HG02642 (cell line): ENCODE measurements around the gene CTCF.
A peak's percentile ranks its signal among the peaks of the same experiment; 100 is the strongest.
"Not testable (repeated sequence)": the region's sequence is repeated elsewhere in the genome, so short reads cannot be mapped to it uniquely, and the experiment has no call there.

ENCODE experiments used
- ATAC-seq: cut with Tn5 transposase; IDR thresholded peaks from one replicate; pipeline ENCODE4 v1.9.1; 2021; ENCODE audit warnings: mild to moderate bottlenecking; ENCODE audit not compliant: unreplicated experiment, poor library complexity

Gene CTCF, protein sequence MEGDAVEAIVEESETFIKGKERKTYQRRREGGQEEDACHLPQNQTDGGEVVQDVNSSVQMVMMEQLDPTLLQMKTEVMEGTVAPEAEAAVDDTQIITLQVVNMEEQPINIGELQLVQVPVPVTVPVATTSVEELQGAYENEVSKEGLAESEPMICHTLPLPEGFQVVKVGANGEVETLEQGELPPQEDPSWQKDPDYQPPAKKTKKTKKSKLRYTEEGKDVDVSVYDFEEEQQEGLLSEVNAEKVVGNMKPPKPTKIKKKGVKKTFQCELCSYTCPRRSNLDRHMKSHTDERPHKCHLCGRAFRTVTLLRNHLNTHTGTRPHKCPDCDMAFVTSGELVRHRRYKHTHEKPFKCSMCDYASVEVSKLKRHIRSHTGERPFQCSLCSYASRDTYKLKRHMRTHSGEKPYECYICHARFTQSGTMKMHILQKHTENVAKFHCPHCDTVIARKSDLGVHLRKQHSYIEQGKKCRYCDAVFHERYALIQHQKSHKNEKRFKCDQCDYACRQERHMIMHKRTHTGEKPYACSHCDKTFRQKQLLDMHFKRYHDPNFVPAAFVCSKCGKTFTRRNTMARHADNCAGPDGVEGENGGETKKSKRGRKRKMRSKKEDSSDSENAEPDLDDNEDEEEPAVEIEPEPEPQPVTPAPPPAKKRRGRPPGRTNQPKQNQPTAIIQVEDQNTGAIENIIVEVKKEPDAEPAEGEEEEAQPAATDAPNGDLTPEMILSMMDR

DNA sequence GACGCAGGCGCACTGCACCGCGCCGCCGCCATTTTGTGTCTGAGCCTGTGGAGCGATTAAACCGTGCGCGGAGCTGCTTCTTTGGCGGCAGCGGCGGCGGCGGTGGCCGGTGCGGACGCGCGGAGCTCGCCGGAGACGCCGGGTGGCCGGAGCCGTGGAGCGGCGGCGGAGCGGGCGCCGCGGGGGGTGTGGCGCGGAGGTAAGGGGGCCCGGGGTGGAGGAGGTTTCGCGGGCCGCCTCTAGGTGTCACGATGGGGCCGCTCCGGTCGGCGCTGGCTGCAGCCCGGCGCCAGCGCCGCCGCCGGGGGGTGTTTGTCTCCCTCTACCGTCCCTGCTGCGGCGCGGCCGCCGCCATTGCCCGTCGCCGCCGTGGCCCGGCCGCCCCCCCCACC, at the start of gene CTCF:
TSS of gene CTCF (plus strand) at position 1 of the 392 bp plus-strand sequence. CDS start 48,307 bp downstream, outside the sequence.
- peak; percentile 56 for ATAC-seq

DNA sequence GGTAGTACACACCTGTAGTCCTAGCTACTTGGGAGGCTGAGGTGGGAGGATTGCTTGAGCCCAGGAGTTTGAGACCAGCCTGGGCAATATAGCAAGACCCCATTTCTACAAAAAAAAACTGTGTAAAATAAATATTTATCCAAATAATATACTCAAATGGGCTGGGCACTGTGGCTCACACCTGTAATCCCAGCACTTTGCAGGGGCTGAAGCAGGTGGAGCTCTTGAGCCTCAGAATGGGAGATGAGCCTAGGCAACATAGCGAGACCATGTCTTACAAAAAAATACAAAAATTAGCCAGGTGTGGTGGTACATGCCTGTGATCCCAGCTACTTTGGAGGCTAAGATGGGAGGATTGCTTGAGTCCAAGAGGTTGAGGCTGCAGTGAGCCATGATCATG, 48.4 kb upstream of the CTCF start:
- not testable (repeated sequence) for ATAC-seq

DNA sequence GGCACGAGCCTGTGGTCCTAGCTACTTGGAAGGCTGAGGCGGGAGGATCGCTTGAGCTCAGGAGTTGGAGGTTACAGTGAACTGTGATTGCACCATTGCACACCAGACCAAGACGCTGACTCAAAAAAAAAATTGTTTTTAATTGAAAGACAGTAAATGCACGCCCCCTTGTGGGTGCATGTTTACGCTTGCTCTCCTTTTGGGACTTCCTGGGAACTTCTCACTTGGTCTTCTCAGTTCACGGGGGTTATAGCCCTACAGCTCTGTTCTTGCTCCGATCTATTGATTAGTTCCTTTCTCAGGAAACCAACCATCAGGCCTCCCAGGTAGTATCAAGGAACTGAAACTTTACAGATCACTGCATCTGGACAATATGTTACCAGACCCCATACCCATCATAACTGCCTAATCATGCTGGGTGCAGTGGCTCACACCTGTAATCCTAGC, 47.9 kb upstream of the CTCF start:
- ATAC-seq, result peak; percentile 45

DNA sequence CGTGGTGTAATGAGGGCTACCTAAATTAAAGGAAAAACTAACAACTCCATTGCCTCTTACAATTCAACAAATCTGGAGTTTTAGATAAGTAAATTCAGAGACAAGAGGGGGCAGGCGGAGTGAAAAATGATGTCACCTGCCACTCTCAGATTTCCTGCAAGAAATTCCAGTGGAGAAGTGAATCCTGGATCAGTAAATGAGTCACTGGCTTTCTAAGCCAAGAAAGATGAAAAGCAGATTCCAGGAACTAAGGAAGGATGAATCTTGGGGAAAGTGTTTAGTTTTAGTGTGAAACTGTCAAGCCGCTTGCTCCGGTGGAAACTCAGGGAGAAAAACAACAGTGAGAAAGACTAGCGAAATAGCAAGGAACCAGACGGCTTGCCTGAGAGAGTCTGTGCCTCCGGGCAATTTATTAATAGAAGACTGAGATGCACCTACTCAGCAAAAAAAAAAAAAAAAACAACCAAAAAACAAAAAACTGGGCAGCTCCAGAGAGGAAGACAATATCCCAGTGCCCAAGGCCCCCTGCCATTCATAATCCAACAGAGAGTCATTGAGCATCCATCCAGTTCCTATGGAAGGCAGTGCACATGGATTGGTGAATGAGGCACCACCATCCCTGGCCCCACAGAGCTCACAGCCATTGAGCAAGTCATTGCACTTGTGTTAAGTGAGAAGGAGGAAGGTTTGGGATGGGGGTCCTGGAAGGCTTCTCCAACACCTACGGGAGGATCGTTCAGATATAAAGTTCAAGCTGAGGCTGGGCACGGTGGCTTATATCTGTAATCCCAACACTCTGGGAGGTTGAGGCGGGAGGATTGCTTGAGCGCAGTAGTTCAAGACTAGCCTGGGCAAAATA, 45.8 kb upstream of the CTCF start:
- ATAC-seq, result no peak

DNA sequence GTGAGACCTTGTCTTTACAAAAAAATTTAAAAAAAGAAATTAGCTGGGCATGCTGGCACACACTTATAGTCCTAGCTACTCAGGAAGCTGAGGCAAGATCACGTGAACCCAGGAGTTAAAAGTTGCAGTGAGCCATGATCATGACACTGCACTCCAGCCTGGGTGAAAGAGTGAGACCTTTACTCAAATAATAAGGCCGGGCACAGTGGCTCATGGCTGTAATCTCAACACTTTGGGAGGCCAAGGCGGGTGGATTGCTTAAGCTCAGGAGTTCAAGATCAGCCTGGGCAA, 45.2 kb upstream of the CTCF start:
- ATAC-seq, result no peak

DNA sequence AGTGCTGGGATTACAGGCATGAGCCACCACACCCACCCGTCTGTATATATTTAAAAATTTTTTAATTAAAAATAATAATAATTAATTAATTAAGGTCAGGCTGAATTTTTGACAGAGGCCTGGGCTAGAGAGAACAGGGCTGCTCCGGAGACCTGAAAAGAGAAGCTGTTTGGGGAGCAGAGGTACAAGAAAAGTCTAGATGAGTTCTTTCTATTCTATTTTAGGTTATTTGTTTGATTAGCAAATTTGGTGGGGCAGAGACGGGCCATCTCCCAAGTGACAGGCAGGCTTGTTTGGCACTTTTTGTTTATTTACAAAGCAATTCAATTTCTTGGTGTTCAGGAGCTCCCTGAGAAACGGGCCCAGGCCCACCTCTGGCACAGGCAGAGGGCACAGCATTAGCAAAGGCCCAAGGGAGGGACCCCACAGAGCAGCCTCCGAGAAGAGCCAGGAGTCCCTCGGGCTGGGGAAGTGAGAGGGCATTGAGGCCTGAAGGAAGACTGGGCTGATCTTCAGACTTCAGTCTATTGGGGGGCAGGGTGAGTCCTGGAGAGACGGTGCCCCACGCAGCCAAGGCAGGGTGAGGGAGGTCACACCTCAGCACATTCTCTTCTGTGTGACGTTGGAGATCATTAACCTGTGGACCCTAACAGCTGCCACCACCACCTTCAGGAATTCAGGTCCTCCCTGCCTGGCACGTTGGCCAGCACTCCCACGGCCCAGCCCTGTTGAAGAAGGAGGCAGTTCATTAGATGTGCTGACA, 44.5 kb upstream of the CTCF start:
- peak; percentile 41 for ATAC-seq

DNA sequence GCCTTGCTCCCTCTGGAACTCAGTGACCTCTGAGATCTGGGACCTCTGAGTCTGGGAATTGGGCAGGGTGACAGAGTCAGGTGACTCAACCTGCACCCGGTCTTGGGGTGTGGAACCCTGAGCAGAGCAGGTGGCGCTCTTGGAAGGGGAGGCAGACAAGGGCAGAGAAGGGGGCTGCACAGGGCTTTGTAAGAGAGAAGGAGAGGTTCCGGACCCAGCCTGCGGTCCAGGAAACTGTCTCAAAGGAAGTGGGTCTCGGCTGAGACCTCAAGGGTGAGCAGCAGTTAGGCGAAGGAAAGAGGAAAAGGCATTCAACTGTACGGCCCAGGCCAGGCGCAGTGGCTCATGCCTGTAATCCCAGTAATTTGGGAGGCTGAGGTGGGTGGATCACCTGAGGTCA, 43.6 kb upstream of the CTCF start:
- ATAC-seq, result no peak

DNA sequence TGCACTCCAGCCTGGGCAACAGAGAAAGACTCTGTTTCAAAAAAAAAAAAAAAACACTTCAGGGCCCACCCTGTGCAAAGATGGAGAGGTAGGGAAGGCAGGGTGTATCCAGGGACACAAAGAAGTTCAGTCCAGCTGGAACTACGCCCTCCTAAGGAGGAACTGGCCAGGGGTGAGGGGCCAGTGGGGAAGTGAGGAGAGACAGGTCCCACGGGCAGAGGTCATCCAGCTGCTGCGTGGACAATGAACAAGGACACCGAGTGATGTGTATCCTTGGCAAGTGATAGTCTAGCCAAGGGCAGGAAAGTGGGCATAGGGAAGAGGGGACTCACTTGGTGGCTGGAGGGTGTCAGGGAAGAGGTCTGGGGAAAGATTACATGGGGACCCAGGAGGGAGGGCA, 43.1 kb upstream of the CTCF start:
- ATAC-seq, result no peak

DNA sequence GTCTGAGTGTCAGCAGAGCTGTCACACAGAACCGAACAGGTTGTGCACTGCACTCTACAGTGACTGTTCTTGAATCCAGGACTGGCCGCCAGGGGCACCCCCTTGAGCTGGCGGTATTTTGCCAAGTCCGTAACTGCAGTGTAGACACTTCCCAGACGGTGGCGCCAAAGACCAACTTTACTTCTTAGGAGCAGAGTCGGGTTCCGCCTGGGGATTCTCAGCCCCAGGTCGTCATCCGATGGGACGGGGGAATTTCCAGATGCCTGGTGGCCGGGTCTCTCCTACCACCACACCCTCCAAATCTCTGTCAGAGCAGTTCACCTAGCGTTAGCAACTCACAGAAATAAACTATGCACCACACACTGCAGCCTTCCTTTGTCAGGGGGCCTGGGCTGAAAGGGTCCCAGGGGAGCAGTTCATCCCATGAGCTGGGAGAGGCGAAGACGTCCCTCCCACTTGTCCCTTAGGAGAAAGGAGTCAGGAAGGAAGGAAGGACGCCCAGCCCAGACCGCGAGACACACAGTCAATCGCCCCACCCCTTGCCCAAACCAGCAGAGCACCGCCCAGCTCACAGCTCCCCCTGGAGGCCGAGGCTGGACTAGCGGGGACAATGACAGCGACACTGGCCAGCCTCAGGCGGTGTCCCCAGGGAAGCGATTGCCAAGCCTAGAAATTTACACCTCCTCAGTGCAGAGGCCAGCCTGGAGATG, 41.1 kb upstream of the CTCF start:
- ATAC-seq, result peak; percentile 73

DNA sequence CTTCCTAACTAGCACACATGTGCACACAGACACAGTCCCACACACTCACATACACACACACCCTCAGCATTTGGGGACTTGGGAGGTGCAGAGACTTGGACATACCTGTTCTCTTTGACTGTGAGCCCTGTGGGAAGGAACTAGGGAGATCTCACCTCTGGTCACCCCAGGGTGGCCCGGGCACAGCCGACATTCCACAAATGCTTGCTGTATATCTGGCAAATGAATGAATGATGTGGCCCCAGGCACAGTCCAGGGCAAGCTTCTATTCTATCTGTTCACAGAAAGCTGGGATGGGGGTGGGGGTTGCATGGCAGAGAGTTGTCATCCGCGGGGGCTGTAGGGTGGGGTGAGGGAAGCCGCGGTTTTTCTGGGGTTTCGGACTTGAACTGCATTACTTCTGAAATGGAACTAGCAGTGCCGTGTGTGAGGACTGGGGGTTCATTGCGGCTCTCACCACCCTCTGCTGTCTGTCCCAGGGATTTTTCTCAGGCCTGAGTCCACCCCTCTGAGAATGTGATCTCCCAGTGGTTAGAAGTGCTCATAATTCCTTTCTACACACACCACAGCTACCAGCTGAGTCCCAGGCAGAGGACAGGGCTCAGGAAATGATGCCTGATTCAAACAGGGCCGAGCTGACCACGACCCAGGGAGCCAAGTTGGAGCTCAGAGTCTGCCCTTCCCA, 37.0 kb upstream of the CTCF start:
- ATAC-seq, result no peak

DNA sequence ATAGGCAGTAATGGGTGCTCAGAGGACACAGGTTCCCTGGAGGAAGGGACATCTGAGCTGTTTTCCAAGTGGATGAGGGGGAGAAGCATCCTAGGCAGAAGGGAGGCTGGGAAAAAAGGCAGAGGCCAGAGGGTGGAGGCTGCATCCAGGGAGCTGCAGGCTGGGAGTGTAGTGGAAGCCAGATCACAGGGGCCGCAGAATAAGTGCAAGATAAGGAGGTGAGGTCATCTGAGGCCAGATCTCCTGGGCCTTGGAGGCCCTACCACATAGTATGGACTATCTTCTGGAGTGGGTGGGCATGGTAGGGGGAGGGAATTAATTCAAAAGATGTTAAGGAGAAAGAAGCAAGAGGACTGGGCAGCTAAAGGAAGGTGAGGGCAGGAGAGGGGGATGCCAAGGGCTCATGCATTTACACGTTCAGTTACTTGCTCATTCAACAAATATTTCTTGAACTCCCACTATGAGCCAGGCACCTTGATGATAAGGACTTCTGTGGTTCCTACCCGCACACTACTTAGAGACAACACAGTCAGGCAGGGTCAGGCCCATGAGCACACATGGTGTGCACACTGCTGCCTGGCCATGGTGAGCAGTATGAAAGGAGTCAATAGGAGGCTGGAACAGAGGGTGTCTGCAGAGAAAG, 36.1 kb upstream of the CTCF start:
- no peak for ATAC-seq

DNA sequence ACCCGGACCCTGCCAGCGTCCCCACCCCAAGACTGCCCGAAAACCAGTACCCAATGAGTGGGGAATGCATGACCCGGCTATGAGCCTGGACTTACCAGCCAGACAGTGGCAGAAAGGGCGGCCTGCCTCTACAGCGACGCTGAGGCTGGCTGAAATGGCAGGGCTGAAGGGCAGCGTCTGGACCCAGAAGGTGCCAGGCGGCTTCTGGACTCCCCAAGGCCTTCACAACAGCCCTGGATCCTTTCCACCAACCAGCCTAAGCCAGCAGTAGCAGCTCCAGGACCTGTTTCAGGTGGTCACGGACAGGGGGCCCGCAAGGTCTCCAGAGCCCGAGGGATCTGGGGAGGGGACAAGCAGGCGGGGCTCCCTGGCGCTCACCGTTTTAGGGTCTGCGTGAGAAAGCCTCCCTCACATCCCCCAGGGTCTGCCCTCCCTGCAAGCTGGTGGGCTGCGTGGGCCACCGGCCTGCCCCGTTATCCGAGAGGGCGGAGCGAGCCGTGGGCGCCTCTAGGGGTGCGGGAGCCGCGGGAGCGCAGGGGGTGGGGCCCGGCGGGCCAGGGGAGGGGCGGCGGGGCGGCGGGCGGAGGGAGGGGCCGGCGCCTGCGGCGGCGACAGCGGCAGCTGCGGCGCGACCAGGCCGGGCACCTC, 34.0 kb upstream of the CTCF start, which contains the start of gene RIPOR1:
TSS of gene RIPOR1 (plus strand) at position 608 of the 648 bp plus-strand sequence. CDS start 9,618 bp downstream, outside the sequence.
- ATAC-seq, result peak; percentile 33

DNA sequence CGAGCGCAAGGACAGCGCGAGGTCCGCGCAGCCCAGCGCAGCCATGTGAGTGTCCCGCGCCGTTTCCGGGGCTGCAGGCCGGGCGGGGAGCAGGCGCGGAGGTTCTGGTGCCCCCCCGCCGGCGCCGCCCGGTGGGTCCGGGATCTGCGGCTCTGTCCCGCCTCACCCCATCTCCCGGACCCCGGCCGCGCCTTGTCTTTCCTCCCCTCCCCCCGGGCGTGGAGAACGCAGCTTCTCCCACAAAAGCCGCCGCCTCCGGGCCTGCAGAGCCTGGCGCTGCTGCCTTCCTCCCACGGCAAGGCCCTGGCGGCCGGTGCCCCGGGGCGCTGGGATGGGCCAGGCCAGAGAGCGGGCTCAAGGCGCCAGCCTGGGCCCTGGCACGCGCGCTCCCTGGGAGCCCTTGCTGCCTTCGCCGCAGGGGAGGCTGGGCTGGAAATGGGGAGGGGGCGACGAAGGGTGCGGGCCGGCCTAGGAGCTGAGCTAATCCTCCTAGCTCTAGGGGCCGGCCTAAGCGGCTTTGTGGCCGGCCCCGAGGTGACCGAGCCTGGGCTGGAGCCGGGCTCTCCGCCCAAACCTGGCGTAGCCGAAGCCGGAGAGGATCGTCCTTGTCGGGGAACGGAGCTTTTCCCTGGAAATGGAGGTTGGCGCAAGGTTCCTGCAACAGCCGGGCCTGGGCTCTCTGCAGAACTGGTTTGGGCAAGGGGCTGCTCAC, 33.3 kb upstream of the CTCF start:
- peak; percentile 30 for ATAC-seq

DNA sequence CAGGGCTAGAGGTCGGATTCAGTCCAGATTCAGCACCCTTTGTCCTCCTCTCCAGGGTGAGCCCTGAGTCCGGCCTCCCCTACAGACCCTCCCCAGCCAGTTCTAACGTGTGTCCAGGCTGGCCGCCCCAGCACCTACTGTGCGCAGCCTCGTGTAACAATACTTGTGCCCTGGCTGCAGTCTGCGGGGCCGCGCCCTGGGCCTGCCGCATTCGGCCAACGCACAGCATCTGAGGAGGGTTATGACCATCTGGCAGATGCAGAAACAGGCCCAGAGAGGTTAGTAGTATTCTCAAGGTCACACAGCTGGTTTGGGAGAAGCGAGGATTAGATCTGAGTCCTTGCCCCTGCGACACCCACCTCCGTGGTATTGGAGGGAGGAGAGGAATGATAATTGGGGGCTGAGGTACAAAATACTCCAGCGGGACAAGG, 32.7 kb upstream of the CTCF start:
- ATAC-seq, result peak; percentile 5

DNA sequence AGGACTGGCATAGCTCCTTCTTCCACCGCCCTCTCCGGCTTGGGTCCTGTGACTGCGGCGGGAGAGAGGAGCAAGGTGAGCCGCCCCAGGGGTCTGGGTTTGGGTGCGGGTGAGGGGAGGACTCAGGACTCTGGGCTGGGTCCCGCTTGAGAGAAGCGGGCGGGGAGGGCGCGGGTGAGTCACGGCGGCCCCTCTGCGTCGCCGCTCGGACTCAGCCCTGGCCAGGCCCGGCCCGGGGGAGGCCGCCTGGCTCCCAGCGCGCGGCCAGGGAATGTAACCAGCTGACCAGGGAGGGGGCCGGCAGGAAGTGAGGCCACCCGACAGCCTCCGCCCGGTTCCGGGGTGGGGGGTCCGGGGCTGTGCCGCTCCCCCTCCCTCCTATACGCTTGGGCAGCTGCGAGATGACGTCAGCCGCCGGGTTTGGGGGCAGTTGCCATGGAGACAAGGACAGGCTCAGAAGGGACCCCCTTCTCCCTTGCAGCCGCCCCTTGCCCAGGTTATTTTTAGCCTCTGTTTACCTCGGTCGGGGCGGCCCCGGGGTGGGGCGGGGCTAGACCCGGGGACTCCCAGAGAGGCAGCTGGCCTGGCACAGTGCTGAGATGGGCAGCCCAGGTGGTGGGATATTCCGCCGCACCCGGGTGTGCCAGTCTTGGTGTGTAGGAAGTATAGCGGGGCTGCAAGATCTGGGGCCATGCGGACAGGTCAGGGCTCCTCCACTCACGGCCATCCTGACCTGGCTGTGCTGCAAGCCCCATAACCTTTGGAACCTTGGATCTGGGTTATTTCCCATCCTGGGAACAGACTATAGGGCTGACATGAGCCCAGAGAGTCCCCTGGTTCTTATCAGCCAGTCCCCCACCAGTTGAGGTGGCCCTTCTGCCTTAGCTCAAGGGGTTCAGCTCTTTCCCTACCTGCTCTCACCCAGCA, 32.0 kb upstream of the CTCF start:
- peak; percentile 45 for ATAC-seq

DNA sequence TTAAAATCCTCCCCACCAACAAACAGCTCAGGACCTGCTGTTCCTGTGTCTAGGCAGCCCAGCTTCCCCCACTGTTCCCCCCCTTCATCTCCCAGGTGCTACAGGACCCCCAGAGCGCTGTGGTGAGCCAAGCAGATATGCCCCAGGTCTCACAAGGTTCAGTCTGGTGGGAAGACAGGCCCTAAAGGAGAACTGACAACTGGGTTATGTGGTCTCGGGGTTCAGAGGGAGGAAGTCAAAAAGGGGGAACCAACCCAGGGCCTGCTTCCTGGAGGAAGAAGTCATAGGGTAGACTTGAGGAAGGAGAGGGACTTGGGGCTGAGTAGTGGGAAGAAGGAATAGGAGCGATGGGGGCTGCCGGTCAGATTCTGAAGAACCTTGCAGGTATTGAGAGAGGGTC, 31.1 kb upstream of the CTCF start:
- ATAC-seq, result no peak
